T-helper 22 cell (primary cell): ENCODE results near the gene MNDA.
"Not testable (repeated sequence)": the region's sequence is repeated elsewhere in the genome, so short reads cannot be mapped to it uniquely, and the experiment has no call there.

Experiments used
- DNase-seq: peaks from one replicate; pipeline ENCODE4 v3.0.0-alpha.2; 2020; ENCODE audit warnings: low read depth

MNDA gene

DNA sequence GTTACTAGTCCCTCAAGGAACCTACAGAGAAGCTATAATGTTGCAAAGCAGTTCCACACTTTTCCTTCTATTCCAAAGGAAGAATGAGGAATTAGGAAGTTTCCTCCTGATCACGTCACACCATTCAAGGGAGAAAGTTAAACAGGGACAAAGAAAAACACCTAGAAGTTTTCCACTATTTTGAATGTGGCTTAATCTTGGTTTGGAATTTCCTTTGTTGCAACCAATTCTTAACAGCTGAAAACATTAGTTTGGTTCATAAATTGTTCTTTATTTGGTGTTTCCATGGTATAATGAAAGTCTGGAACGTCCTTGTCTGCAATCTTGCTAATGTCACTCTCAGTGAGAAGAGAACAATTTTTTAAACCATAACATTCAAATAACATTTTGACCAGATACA lies 8.4 kb downstream of the MNDA start:
- no peak for DNase-seq

DNA sequence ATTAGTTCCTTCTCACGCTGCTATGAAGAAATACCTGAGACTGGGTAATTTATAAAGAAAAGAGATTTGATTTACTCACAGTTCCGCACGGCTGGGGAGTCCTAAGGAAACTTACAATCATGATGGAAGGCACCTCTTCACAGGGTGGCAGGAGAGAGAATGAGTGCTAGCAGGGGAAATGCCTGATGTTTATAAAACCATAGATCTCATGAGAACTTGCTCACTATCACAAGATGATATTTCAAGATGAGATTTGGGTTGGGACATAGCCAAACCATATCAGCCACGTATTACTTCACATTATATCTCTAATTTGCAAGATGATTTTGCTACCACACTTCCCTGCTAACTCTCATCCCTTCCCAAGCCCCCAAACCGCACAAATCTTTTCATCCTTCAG lies 9.1 kb downstream of the MNDA start:
- DNase-seq = no peak

- no peak for DNase-seq
Measured at GRCh38 chr1:158864595-158864994, 33.4 kb downstream of the MNDA start.

DNA sequence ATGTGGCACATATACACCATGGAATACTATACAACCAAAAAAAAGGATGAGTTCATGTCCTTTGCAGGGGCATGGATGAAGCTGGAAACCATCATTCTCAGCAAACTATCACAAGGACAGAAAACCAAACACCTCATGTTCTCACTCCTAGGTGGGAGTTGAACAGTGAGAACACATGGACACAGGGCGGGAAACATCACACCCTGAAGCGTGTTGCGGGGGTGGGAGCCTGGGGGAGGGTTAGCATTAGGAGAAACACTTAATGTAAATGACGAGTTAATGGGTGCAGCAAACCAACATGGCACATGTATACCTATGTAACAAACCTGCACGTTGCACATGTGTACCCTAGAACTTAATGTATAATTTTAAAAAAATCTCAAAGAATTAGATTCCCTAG lies 39.3 kb downstream of the MNDA start:
- DNase-seq = not testable (repeated sequence)

DNA sequence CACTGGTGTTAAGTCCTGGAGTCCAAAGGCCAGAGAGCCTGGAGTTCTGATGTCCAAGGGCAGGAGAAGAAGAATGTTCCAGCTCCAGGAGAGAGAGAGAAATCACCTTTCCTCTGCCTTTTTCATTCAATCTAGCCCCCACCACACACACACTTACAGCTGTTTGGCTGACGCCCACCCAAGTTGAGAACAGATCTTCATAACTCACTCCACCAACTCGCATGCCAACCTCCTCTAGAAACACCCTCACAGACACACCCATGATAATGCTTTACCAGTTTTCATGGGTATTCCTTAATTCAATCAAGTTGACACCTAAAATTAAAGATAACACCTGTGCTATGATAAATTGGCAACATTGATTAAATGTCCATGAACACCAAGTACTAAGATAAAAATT lies 42.0 kb downstream of the MNDA start:
- DNase-seq = no peak

- no peak for DNase-seq
Measured at GRCh38 chr1:158893654-158894053, 62.5 kb downstream of the MNDA start.

DNA sequence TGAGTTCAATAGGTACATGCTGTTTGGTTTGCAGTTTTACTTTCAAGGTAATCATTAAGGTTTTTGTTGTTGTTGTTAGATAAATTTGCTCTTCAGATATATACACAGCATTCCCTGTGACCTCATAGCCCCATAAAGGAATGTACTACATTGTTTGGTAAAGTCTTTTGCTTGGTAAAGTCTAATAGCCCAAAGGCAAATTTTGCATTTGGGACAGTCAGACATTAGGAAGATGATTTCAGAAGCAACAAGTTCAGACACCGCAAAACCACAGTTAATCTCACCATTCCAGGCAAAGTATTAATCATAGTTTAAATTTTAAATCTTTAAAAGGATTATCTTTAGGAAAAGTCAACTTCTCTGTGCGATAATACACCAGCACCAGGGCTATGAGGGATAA lies 67.6 kb downstream of the MNDA start:
- no peak for DNase-seq
